ELR (cell line): ENCODE data around the gene XRCC5.
"Not testable (repeated sequence)": the region's sequence is repeated elsewhere in the genome, so short reads cannot be mapped to it uniquely, and the experiment has no call there.

ENCODE experiments used
- DNase-seq: peaks from one replicate; pipeline ENCODE4 v3.0.0-alpha.2; 2015; ENCODE audit warnings: low read depth

XRCC5 gene

DNA sequence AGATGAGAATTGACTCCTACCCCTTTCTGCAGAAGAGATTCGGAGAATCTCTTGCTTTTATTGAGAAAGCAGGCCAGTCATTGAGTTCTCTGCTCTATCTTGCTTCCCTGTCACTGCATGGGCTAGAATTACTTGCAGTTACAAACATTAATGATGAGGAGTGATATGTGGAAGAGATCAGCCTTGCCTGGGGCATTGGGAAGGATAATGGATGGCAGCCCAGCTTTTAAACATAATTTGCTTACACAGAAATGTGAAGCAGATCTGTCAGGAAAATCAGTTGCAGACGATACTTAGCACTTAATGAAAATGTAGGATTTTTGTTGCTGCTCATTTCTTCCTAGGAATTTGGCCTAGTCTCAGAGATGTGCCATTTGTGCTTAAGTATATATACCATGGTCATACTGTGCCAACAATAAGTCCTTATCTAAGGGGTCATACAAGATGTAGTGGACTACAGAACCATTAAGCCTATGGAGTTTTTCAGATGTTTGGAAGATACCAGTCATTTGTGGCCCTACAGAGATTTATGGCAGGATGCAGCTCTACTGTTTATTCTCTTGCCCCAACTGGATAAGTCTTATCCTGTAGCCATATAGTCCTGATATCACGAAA is 92.7 kb downstream of the XRCC5 start:
- DNase-seq: no peak

DNA sequence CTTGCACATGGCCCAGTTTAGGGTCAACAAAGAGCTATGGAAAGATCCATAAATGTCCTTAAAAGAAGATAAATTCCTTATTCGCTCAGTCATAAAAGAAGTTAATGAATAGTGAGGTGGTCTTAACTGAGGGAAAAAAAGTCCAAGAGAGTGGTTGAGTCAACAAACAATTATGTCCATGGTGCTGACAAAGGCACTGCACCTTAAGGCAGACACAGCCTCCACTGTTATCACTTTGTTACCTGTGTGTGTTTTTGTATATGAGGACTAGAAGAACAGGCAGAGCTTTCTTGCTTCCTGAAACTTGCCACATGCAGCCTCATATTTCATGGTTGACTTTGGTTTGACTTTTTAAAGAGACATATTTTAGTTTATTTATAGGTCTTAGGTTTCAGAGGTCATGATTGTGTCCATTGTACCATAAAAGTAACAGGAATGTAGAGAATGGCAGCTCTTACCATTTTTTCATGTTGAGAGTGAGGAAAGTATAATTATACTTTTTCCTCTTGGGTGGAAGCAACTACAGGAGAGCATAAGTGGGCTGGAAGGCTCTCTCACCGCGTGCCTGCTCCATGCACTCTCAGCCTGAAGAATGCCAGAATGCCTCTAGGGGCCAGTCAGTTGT is 93.6 kb downstream of the XRCC5 start:
- DNase-seq: no peak

DNA sequence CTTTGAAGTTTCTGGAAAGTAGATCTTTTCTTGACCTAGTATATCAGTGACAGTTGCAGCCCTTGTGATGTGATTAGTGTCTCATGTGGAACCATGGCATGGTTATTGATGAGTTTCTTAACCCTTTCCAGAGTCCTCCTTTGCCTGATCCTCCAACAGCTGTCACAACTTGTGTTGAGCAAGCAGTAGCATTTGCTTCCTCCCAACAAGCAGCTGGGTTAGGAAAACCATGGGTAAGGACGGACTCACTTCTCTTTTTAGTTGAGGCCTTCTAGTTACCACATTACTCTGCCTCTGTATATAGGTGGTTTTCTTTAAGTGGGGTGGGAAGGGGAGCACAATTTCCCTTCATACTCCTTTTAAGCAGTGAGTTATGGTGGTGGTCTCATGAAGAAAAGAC is 96.3 kb downstream of the XRCC5 start:
- no peak for DNase-seq

DNA sequence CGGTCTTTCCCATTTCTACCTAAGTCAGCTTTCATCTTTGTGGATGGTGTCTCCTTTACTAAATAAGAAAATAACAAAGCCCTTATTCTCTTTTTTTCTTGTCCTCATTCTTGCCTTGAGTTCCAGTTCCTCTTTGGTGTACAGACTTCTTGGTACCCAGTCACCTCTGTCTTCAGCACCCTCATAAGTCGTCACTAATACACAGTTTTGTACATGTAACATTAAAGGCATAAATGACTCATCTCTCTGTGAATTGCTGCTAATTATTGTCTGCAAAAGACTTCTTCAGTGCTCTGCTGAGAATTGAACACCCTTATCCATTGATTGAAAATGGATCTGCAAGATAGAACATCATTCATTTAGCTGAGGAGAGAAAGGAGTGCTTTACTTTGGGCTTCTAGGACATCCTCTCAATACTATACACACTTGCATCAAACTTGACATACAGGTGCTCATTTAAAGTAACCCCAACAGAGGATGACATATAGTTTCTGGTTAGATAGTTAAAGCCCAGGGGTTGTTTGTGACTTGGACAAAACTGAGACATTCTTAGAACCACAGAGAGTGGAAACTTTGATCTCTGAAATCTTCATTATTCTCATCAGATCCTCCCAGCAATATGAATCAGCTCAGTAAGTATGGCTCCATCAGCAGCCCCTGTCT is 97.0 kb downstream of the XRCC5 start:
- no peak for DNase-seq

DNA sequence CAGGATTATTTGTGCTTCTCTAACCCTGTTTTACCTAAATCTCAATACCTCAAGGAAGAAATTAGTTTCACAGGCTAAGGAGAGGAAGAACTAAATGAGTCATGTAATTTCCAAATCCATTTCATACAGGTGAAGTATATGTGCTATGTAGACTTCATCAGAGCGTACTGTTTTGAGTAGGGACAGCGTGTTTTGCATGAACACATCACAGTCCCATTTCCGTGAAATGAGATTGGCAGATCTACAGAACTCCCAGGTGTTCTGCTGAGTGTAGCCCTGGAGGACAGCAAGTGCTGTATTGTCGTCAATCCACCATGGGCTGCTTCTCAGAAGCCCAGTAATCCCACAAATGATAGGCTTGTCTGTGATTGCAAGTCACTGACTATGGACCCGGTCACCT is 97.7 kb downstream of the XRCC5 start:
- DNase-seq: no peak

- not testable (repeated sequence) for DNase-seq
Measured at GRCh38 chr2:216208661-216209060, 99.5 kb downstream of the XRCC5 start.

- DNase-seq: no peak
Measured at GRCh38 chr2:216210701-216211540, 101.8 kb downstream of the XRCC5 start.

- no peak for DNase-seq
Measured at GRCh38 chr2:216211614-216212145, 102.5 kb downstream of the XRCC5 start.

DNA sequence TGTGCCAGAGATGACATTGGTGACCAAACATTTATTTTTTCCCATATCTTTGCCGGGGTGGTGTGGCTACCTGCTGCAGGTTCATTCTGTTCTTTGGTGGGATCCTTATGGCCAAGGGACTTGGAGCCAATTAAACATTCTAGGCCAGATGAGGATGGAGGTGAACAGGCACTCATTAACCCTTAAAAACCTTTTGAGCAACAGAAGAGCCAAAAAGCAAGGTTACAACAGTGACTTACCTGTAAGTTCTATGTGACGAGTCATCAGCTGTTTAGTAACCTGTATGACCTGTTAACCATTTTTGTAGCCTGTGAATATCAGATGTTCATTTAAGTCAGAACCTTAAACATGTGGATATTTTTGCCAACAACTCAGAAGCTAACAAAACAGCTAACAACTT is 105.6 kb downstream of the XRCC5 start:
- no peak for DNase-seq

DNA sequence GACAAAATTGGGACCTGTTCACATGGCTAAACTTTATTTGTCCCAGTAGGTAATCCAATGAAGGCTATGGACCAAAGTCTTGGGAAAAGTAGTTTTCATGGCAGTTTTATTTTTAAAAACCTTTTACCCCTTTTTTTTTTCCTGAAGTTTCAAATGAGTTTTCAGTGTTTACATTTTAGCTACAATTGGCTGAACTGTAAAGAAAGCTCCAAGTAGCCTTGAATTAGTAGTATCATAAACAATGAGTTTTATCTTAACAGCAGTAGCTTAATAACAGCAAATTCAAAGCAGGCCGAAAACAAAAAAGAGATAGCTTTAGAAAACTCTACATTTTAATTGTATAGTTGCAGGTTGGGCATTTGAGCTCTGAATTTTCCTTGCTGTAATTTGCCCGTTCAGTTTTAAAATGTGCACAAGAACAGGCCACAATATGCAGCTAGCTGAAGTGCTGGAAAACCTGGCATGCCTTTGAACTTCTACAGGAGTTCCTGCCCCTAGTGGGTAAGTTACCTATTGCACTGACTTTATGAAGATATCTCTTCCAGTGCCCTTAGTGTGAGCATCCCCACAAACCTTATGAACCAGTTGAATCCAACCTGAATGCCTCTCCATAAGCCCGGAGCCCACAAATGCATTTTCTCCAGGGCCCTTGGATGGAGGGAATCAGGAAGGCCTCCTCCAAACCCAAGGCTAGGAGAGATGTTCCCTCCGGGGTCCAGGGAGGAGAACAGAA is 106.7 kb downstream of the XRCC5 start:
- peak; percentile 71 for DNase-seq

DNA sequence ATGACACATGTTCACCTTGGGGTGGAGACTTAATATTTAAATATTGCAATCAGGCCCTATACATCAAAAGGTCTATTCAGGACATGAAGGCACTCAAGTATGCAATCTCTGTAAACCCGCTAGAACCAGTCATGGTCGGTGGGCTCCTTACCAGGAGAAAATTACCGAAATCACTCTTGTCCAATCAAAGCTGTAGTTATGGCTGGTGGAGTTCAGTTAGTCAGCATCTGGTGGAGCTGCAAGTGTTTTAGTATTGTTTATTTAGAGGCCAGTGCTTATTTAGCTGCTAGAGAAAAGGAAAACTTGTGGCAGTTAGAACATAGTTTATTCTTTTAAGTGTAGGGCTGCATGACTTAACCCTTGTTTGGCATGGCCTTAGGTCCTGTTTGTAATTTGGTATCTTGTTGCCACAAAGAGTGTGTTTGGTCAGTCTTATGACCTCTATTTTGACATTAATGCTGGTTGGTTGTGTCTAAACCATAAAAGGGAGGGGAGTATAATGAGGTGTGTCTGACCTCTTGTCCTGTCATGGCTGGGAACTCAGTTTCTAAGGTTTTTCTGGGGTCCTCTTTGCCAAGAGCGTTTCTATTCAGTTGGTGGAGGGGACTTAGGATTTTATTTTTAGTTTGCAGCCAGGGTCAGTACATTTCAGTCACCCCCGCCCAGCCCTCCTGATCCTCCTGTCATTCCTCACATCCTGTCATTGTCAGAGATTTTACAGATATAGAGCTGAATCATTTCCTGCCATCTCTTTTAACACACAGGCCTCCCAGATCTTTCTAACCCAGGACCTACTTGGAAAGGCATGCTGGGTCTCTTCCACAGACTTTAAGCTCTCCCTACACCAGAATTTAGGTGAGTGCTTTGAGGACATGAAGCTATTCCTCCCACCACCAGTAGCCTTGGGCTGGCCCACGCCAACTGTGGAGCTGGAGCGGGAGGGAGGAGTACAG is 108.1 kb downstream of the XRCC5 start:
- peak; percentile 90 for DNase-seq

DNA sequence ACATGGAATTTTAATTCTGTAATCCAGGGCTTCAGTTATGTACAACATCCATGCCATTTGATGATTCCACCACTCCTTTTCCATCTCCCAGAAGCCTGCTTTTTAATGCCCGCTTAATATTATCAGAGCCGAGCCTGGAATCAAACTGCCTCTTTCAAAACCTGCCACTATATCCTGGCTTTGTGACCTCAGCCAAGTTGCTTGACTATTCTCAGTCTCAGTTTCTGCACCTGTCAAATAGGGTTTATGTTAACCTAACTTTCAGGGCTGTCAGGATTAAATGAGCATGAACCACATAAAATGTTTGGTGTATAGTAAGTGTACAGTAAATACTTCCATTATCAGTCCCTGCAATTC is 108.7 kb downstream of the XRCC5 start:
- no peak for DNase-seq

- DNase-seq: no peak
Measured at GRCh38 chr2:216219861-216220260, 110.7 kb downstream of the XRCC5 start.

DNA sequence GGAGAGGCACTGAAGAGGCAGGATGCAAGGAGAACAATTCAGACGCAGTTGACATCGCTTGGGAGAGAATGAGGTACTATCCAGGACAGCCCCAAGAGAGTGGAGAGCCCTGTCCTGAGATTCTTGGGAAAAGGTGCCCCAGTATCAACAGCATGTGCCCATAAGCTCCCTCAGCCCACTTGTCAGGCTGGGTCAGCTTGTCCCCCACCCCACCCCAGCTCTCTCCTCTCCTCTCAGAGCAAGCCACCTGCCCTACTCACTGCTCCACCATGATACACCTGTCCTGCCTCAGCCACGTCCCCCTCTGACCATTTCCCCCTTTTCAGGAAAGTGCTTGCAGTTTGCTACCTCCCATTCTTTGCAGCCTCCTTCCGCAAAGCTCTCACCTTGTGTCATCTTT is 111.8 kb downstream of the XRCC5 start:
- no peak for DNase-seq

DNA sequence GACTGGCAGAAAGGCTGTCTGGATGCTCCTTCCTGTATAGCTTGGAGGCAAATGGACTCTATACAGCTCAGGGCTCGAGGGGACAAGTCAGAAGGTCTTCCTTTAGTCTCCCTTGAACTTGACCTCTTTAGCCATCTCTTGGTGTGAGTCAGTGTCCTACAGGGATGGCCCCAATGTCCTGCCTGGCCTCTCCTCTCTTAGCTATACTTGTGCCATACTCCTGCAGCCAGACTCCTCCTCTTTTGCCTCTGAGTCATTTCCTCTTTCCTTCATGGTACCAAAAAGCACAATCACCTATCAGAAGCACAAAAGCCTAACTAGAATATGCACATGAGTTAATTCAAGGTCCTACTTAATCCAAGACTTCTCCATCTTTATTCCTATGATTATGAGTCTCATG is 112.7 kb downstream of the XRCC5 start:
- peak; percentile 91 for DNase-seq

DNA sequence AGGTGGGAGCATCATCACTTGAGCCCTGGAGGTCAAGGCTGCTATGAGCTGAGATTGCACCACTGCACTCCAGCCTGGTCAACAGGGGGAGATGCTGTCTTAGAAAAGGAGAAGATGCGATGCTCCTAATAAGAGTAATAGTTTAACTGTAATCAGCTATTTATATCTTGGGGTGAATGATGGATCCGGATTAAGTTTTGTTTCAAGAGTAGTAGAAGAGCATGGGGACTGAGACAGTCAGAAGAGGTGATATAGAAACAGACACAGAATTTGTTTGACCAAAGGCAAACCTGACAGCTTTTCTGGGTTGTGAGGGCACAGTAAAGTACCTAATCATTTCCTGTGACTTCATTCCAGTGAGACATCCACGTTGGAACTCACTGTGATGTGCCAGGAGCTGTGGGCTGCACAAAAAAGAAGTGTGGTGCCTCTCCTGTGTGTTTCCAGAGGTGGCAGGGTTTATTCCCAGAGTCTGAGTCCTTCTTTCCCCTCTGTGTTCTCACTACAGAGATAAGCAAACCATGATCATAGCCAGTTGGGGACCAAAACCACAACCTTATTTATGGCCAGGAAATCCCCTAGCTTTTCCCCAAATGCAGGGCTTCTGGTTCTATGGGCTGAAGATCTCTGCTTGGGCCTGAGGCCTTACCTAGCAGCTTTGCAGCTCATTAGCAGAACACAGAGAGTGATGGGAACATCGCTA is 113.7 kb downstream of the XRCC5 start:
- peak; percentile 71 for DNase-seq

- DNase-seq: no peak
Measured at GRCh38 chr2:216224388-216224787, 115.2 kb downstream of the XRCC5 start.

DNA sequence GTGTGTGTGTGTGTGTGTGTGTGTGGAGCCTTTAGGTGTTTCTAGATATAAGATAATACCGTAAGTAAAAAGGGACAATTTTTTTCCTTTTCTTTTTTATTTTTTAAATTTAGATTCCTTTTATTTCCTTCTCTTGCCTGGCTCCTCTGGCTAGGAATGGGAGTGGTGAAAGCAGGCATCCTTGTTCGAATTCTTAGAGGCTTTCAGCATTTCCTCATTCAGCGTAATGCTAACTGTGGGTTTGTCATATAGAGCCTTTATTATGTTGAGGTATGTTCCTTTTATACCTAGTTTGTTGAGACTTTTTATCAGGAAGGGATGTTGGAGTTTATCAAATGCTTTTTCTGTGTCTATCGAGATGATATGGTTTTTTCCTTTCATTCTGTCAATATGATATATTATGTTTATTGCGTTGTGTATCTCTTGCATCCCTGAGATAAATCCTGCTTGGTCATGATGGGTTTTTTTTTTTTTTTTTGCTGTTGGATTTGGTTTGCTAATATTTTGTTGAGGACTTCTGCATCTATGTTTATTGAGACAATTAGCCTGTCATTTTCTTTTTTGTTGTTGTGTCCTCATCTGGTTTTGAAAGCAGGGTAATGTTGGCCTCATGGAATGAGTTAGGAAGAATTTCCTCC is 120.2 kb downstream of the XRCC5 start:
- DNase-seq: no peak

GRCh38 chr2:216231867-216232266 is 122.7 kb downstream of the XRCC5 start:
- DNase-seq: no peak

- DNase-seq: no peak
Measured at GRCh38 chr2:216232721-216233120, 123.6 kb downstream of the XRCC5 start.
